ENCODE measurements around the gene CLK3.
"Not testable (repeated sequence)": the region's sequence is repeated elsewhere in the genome, so short reads cannot be mapped to it uniquely, and the experiment has no call there.

CLK3 gene

GRCh38 chr15:74642348-74642733 lies 26.7 kb downstream of the CLK3 start:
- DNase-seq (ENCODE audit: low read depth in 2 of 2): no peak

- DNase-seq (ENCODE audit: low read depth in 2 of 2): peak in 1 of 2 experiments; percentile 24
These were observed 27.4 kb downstream of the CLK3 start for GRCh38 chr15:74642734-74643664.

GRCh38 chr15:74643665-74644204 lies 28.1 kb downstream of the CLK3 start:
- DNase-seq (ENCODE audit: low read depth in 2 of 2): no peak

- no peak for DNase-seq (ENCODE audit: low read depth in 2 of 2)
These were observed 30.8 kb downstream of the CLK3 start for GRCh38 chr15:74646480-74646879.

- no peak for DNase-seq (ENCODE audit: low read depth in 2 of 2)
These were observed 32.6 kb downstream of the CLK3 start for GRCh38 chr15:74648051-74648842.

GRCh38 chr15:74651242-74651741 lies 35.7 kb downstream of the CLK3 start:
- DNase-seq (ENCODE audit: low read depth in 2 of 2): no peak

- peak; percentile 33 to 42 for DNase-seq (ENCODE audit: low read depth in 2 of 2)
These were observed 37.9 kb downstream of the CLK3 start for GRCh38 chr15:74653426-74654102.

GRCh38 chr15:74655424-74655823 lies 39.8 kb downstream of the CLK3 start:
- DNase-seq (ENCODE audit: low read depth in 2 of 2): peak in 1 of 2 experiments; percentile 15

- DNase-seq (ENCODE audit: low read depth in 2 of 2): no peak
These were observed 41.4 kb downstream of the CLK3 start for GRCh38 chr15:74656935-74657535.

GRCh38 chr15:74657846-74658245 lies 42.2 kb downstream of the CLK3 start:
- DNase-seq (ENCODE audit: low read depth in 2 of 2): peak; percentile 15 to 16

- DNase-seq (ENCODE audit: low read depth in 2 of 2): not testable (repeated sequence)
These were observed 45.6 kb downstream of the CLK3 start for GRCh38 chr15:74661280-74661679.

- no peak for DNase-seq (ENCODE audit: low read depth in 2 of 2)
These were observed 46.6 kb downstream of the CLK3 start for GRCh38 chr15:74662064-74662860.

GRCh38 chr15:74663303-74664027 lies 47.8 kb downstream of the CLK3 start:
- DNase-seq (ENCODE audit: low read depth in 2 of 2): no peak

- DNase-seq (ENCODE audit: low read depth in 2 of 2): no peak
These were observed 48.5 kb downstream of the CLK3 start for GRCh38 chr15:74664028-74664616.

GRCh38 chr15:74664670-74665069 lies 49.0 kb downstream of the CLK3 start:
- DNase-seq (ENCODE audit: low read depth in 2 of 2): no peak

- DNase-seq (ENCODE audit: low read depth in 2 of 2): no peak
These were observed 52.3 kb downstream of the CLK3 start for GRCh38 chr15:74667975-74668374.

- DNase-seq (ENCODE audit: low read depth in 2 of 2): no peak
These were observed 54.0 kb downstream of the CLK3 start for GRCh38 chr15:74669627-74670026.

GRCh38 chr15:74674161-74674560 lies 58.5 kb downstream of the CLK3 start:
- no peak for DNase-seq (ENCODE audit: low read depth in 2 of 2)

- DNase-seq (ENCODE audit: low read depth in 2 of 2): no peak
These were observed 61.2 kb downstream of the CLK3 start for GRCh38 chr15:74676801-74677200.
